IMR-90 (cell line): Measurements from ENCODE around the gene FRMPD4. TPM values are rescaled to one million over a fixed set of nuclear protein-coding genes. Genes with fewer than 3 reads are reported as not detected.
A peak's percentile ranks its signal among the peaks of the same experiment; 100 is the strongest.

ENCODE experiments used
- ATAC-seq: fragments of 200-7000 bp; cut with Tn5 transposase; 2 replicates; pipeline ENCODE4 v1.9.1; 2020; ENCODE audit warnings: low read depth, mild to moderate bottlenecking, moderate library complexity
- BruUV-seq: library from RNA; stranded (reverse); fragments of 400-500 nt; replicated peaks from 2 replicates; lab custom pipeline; 2021; lab: Mats Ljungman, UMichigan
- CTCF ChIA-PET: fragments of 300-600 bp; formaldehyde crosslinking; extraction: SDS; loops from one replicate; lab custom pipeline; 2021; ENCODE audit warnings: antibody characterized with exemption; lab: Yijun Ruan, JAX
- POLR2A ChIA-PET: fragments of 300-600 bp; sonication (Branson Sonifier 250); formaldehyde crosslinking; loops from one replicate; lab custom pipeline; 2022; ENCODE audit warnings: antibody characterized with exemption; ENCODE audit not compliant: unreplicated experiment; lab: Charles Lee
- DNase-seq: peaks from one replicate; pipeline ENCODE4 v3.0.0; 2013
- H2AFZ ChIP-seq: replicated peaks from 2 replicates; pipeline ENCODE3; 2013; ENCODE audit warnings: low read length, mild to moderate bottlenecking; ENCODE audit not compliant: poor library complexity
- H2AK5ac ChIP-seq: 2 replicates; pipeline ENCODE4 v1.6.1; 2013; ENCODE audit warnings: low read depth, low read length, inconsistent platforms
- H2AK9ac ChIP-seq: replicated peaks from 2 replicates; pipeline ENCODE3; 2013; ENCODE audit warnings: mild to moderate bottlenecking, low read depth, low read length, moderate library complexity; ENCODE audit not compliant: poor library complexity
- H2BK120ac ChIP-seq: 2 replicates; pipeline ENCODE4 v1.6.1; 2013; ENCODE audit warnings: low read depth, low read length, inconsistent platforms
- H2BK15ac ChIP-seq: 3 replicates; pipeline ENCODE4 v1.6.1; 2013; ENCODE audit warnings: low read depth, low read length, inconsistent platforms
- H2BK20ac ChIP-seq: 2 replicates; pipeline ENCODE4 v1.6.1; 2013; ENCODE audit warnings: low read depth, mild to moderate bottlenecking, inconsistent platforms, low read length, moderate library complexity
- H2BK5ac ChIP-seq: 2 replicates; pipeline ENCODE4 v1.6.1; 2013; ENCODE audit warnings: mild to moderate bottlenecking, low read depth, low read length, inconsistent platforms; ENCODE audit not compliant: poor library complexity, severe bottlenecking
- H3K14ac ChIP-seq: replicated peaks from 2 replicates; pipeline ENCODE4 v1.6.1; 2013; ENCODE audit warnings: low read depth, low read length, inconsistent platforms
- H3K18ac ChIP-seq: 2 replicates; pipeline ENCODE4 v1.6.1; 2013; ENCODE audit warnings: low read depth, low read length, control low read depth
- H3K23ac ChIP-seq: 2 replicates; pipeline ENCODE4 v1.6.1; 2013; ENCODE audit warnings: low read depth, low read length, inconsistent platforms
- H3K27ac ChIP-seq: 2 replicates; pipeline ENCODE4 v1.5.1; 2013; ENCODE audit warnings: mild to moderate bottlenecking, control low read depth, low read length; ENCODE audit not compliant: insufficient read depth
- H3K27me3 ChIP-seq: 2 replicates; pipeline ENCODE4 v1.6.1; 2013; ENCODE audit warnings: low read length; ENCODE audit not compliant: control insufficient read depth, insufficient read depth
- H3K36me3 ChIP-seq: 2 replicates; pipeline ENCODE4 v1.6.1; 2013; ENCODE audit warnings: low read length, mixed read lengths; ENCODE audit not compliant: control insufficient read depth, insufficient read depth
- H3K4ac ChIP-seq: 2 replicates; pipeline ENCODE4 v1.6.1; 2013; ENCODE audit warnings: low read depth, low read length, inconsistent platforms
- H3K4me1 ChIP-seq: 2 replicates; pipeline ENCODE4 v1.6.1; 2013; ENCODE audit warnings: low read length, mixed read lengths; ENCODE audit not compliant: control insufficient read depth, insufficient read depth
- H3K4me2 ChIP-seq: 2 replicates; pipeline ENCODE4 v1.6.1; 2013; ENCODE audit warnings: low read depth, mild to moderate bottlenecking, control low read depth, low read length, moderate library complexity
- H3K4me3 ChIP-seq: 2 replicates; pipeline ENCODE4 v1.5.1; 2013; ENCODE audit warnings: low read depth, mild to moderate bottlenecking, control low read depth, low read length, moderate library complexity; ENCODE audit not compliant: insufficient read depth
- H3K56ac ChIP-seq: 2 replicates; pipeline ENCODE4 v1.6.1; 2013; ENCODE audit warnings: low read length, inconsistent platforms; ENCODE audit not compliant: insufficient read depth; ENCODE audit errors: extremely low read depth
- H3K79me1 ChIP-seq, 2 experiments: 2 replicates each; pipeline ENCODE4 v1.6.1; 2013; ENCODE audit warnings: low read length in 2 of 2, inconsistent platforms in 1 of 2, low read depth in 1 of 2
- H3K9ac ChIP-seq: 2 replicates; pipeline ENCODE4 v1.6.1; 2013; ENCODE audit warnings: low read depth, low read length, control low read depth
- H3K9me1 ChIP-seq: 2 replicates; pipeline ENCODE4 v1.6.1; 2013; ENCODE audit warnings: low read length, inconsistent platforms; ENCODE audit not compliant: insufficient read depth
- H3K9me3 ChIP-seq: 2 replicates; pipeline ENCODE4 v1.6.1; 2013; ENCODE audit warnings: low read length; ENCODE audit not compliant: control insufficient read depth, insufficient read depth
- H4K20me1 ChIP-seq: 2 replicates; pipeline ENCODE4 v1.6.1; 2013; ENCODE audit warnings: low read length, inconsistent platforms; ENCODE audit not compliant: insufficient read depth
- H4K5ac ChIP-seq: 2 replicates; pipeline ENCODE4 v1.6.1; 2013; ENCODE audit warnings: mild to moderate bottlenecking, low read depth, low read length, control low read depth
- H4K8ac ChIP-seq, 2 experiments: 2 replicates each; pipeline ENCODE4 v1.6.1; 2013; ENCODE audit warnings: low read depth in 2 of 2, low read length in 2 of 2, control low read depth in 1 of 2, inconsistent platforms in 1 of 2
- H4K91ac ChIP-seq: 2 replicates; pipeline ENCODE4 v1.6.1; 2013; ENCODE audit warnings: low read depth, low read length, inconsistent platforms; ENCODE audit not compliant: insufficient read depth
- CEBPB ChIP-seq: IDR thresholded peaks from 2 replicates; pipeline ENCODE4 v1.6.1; 2012; ENCODE audit warnings: low read depth, low read length, improper control_type of control experiment
- WGBS, 2 experiments: methylation state at CpG; one replicate each; pipeline versions ENCODE4 v1.1.5 to v1.1.7; 2013; ENCODE audit warnings: missing lambda C conversion rate in 2 of 2; ENCODE audit not compliant: insufficient read length in 1 of 2; ENCODE audit errors: extremely low coverage in 2 of 2; 5-methylcytosine and 5-hydroxymethylcytosine counted together
- dilution Hi-C: fragments of 300-500 bp; cut with HindIII; formaldehyde crosslinking; loops from one replicate; pipeline ENCODE4 v1.14.3; 2018; ENCODE audit warnings: low sequenced_read_pairs; ENCODE audit not compliant: unreplicated experiment
- in situ Hi-C: fragments of 300-500 bp; cut with MboI; formaldehyde crosslinking; loops from 3 replicates; pipeline ENCODE4 v1.14.3; 2019; ENCODE audit warnings: low sequenced_read_pairs, inconsistent platforms, mixed read lengths
- intact Hi-C: fragments of 100-400 bp; cut with micrococcal nuclease; formaldehyde crosslinking; loops from 2 replicates; pipeline ENCODE4 v1.10.0; 2022
- polyA plus RNA-seq, 3 experiments: library from polyadenylated mRNA; depleted of rRNA; stranded (reverse); fragments of >200 nt; gene quantifications; 2 replicates each; pipeline ENCODE4 v1.2.3, GENCODE V29; 2012; ENCODE audit warnings: low replicate concordance in 1 of 3
- total RNA-seq: library from RNA; depleted of rRNA; stranded (reverse); fragments of >200 nt; gene quantifications from 2 replicates; pipeline ENCODE4 v1.2.3, GENCODE V29; 2012
- TF ChIP-seq, protein P1 (sequence below): fragments of 150-350 bp; IDR thresholded peaks from 2 replicates; pipeline ENCODE4 v1.6.1; 2017; ENCODE audit warnings: mild to moderate bottlenecking, antibody characterized with exemption, low read length, low read depth

Gene FRMPD4
- total and polyA plus RNA-seq, 2 of the 4 experiments (the other 2 are of a cell fraction): 0.53 to 1.1 TPM

GRCh38 chrX:12304261-12304660, 166.0 kb downstream of the FRMPD4 start:
- H3K27me3 ChIP-seq: no peaks in the 10 kb centered on the region
- no TSS peak for BruUV-seq
- H4K20me1 ChIP-seq: no peaks in the 10 kb centered on the region
- H4K91ac ChIP-seq: no peak overlapping the region
- DNase-seq: peak; percentile 30
- H4K5ac ChIP-seq: no peak overlapping the region; the same call in 1 of the 2 replicates
- no peak overlapping the region for H2BK20ac ChIP-seq
- H3K4me1 ChIP-seq: peaks cover 2% of the 10 kb centered on the region; the same call in 1 of the 2 replicates
- no peak overlapping the region for H2AK9ac ChIP-seq
- no peak overlapping the region for H2BK15ac ChIP-seq
- no peak overlapping the region for H2AK5ac ChIP-seq
- H3K36me3 ChIP-seq: no peaks in the 10 kb centered on the region
- no peak overlapping the region for H4K8ac ChIP-seq
- H2BK120ac ChIP-seq: no peak overlapping the region
- no peak overlapping the region for H3K23ac ChIP-seq
- peak; percentile 47; the same call in 1 of the 2 replicates for TF ChIP-seq CEBPB
- TF ChIP-seq, protein P1, sequence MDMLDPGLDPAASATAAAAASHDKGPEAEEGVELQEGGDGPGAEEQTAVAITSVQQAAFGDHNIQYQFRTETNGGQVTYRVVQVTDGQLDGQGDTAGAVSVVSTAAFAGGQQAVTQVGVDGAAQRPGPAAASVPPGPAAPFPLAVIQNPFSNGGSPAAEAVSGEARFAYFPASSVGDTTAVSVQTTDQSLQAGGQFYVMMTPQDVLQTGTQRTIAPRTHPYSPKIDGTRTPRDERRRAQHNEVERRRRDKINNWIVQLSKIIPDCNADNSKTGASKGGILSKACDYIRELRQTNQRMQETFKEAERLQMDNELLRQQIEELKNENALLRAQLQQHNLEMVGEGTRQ: no peak
- H3K18ac ChIP-seq: no peak overlapping the region; the same call in 1 of the 2 replicates
- ChIA-PET POLR2A (no interaction called here), CTCF (no interaction called here)
- H3K27ac ChIP-seq: no peak overlapping the region
- H3K4me2 ChIP-seq: no peak overlapping the region
- WGBS, 2 experiments: no CpG with 5 or more reads among the region's 2 CpGs
- intact Hi-C loops (no loop called here), in situ Hi-C loops (no loop called here), dilution Hi-C loops (no loop called here)
- H3K14ac ChIP-seq: no peak overlapping the region
- ATAC-seq: peak; percentile 67
- no peak overlapping the region for H3K56ac ChIP-seq
- H3K9ac ChIP-seq: no peak overlapping the region
- 0 out of 2 replicates have a peak, but pooled peaks cover 2% of the 10 kb centered on the region for H3K9me1 ChIP-seq
- H3K4me3 ChIP-seq: no peak overlapping the region
- no peaks in the 10 kb centered on the region for H3K79me1 ChIP-seq
- peak overlapping the region; percentile 8 for H2BK5ac ChIP-seq
- no peak overlapping the region for H3K4ac ChIP-seq
- no peak overlapping the region for H2AFZ ChIP-seq
- H3K9me3 ChIP-seq: no peaks in the 10 kb centered on the region
